Middle frontal gyrus (tissue), 1 donor: ENCODE measurements around the gene NLRP9.

Source experiments
- DNase-seq: peaks from one replicate; pipeline ENCODE4 v3.0.0-alpha.2; 2015; ENCODE audit warnings: low spot score; ENCODE audit errors: extremely low spot score

NLRP9 gene

DNA sequence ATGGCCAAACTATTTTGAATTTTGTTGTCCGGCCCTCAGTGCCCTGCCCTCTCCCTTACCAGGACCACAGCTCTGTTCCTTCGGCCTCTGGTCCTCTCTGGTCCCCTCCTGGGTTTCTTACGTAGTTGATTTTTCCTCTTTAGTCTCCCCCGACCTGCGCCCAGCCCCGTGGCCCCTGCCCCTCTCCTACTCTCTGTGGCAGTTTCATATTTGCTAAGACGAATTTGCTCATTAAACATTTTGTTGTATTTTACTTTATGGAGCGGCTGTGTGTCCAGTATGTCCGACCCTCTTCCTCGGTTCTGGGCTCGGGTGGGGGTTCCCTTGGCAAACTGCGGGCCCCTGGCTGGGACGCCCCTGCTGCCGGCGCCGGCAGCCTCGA is 63.8 kb downstream of the NLRP9 start:
- no peak for DNase-seq

DNA sequence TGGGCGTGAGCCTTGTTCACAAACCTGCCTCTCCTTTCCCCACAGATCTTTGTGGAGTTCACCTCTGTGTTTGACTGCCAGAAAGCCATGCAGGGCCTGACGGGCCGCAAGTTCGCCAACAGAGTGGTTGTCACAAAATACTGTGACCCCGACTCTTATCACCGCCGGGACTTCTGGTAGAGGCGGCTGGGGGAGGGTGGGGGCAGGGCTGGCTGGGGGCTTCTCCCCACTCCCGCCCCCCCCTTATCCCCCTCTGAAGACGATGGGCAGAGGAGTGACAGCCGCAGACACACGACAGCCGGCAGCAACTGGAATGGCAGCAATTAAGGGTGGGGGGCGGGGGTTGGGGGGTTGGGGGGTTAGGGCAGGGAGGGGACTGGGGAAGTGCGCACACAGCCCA is 64.3 kb downstream of the NLRP9 start:
- DNase-seq = no peak

DNA sequence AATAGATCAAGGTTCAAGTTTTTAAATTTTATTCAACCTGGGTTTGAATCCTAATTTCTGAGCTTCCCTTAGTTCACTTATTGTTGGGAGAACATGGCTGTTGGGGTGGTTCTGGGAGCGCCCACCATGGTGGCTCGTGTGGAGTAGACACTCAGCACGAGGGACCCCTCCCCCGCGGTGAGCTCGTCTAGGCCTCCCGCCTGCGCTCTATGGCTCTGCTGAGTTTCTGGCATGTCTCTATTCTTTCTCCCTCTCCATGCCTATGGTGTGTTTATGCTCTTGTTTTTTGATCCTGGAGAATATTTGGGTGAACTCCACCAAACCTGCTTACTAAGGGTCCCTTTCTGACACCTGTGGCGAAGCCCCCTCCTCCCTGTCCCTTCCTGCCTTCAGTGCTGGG is 64.7 kb downstream of the NLRP9 start:
- no peak for DNase-seq

DNA sequence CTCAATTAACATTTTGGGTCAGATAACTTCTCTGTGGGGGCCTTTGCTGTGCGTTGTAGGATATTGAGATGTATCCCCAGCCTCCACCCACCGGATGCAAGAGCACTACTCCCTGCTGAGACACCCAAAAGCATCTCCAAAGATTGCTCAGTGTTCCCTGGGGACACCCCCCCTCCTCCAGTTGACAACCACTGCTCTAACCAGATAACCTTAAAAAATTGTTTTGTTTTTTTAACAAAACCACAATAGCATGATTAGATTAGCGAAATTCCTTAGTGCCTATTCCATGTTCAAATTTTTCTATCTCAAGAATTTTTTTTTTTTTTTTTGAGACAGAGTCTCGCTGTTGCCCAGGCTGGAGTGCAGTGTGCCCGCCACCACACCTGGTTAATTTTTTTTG is 65.8 kb downstream of the NLRP9 start:
- DNase-seq = no peak

DNA sequence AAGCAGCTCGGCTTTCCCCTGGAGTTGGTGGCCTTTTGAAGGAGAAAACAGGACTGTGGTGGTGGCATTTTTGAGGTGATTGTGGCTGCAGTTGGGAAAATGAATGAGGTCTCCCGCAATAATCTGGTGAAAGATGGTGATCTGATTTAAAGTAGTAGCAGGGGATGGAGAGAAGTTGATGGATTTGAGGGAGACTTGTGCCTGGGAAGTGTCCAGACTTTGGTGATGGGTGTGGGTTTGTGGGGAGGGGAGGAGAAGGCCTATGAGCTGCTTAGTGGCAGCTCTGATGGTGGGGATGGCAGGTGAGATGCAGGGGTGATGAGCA is 67.2 kb downstream of the NLRP9 start:
- DNase-seq = no peak

DNA sequence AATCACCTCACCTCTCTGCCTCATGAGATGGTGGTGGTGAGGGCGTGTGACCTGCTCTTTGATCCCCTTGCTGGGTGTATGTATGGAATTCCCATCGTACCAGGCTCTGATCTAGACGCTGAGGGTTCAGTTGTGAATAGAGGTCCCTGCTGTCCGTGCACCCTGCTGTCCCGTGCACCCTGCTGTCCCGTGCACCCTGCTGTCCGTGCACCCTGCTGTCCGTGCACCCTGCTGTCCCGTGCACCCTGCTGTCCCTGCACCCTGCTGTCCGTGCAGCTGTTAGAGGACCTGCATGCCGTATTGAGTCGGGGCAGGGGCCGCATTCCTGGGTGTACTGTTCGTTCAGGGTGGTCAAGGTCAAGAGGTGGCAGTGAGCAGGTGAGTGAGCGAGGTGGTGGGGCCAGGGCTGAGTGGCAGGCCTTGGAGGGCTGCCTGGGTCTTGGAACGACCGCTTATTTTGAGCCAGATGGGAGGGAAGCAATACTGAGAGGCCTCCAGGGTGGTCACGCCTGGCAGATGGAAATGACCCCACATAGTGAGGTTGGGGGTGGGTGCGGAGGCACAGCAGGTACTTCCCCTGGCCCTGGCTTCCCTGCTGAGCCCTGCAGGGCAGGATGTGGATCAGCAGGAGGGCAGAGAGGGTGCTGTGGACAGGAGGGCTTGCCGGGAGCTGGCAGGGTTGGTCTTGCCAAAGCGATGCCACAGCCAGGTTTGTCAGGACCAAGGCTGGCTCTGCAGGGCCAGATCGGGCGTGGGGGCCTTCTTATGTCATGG is 67.7 kb downstream of the NLRP9 start:
- DNase-seq = no peak

DNA sequence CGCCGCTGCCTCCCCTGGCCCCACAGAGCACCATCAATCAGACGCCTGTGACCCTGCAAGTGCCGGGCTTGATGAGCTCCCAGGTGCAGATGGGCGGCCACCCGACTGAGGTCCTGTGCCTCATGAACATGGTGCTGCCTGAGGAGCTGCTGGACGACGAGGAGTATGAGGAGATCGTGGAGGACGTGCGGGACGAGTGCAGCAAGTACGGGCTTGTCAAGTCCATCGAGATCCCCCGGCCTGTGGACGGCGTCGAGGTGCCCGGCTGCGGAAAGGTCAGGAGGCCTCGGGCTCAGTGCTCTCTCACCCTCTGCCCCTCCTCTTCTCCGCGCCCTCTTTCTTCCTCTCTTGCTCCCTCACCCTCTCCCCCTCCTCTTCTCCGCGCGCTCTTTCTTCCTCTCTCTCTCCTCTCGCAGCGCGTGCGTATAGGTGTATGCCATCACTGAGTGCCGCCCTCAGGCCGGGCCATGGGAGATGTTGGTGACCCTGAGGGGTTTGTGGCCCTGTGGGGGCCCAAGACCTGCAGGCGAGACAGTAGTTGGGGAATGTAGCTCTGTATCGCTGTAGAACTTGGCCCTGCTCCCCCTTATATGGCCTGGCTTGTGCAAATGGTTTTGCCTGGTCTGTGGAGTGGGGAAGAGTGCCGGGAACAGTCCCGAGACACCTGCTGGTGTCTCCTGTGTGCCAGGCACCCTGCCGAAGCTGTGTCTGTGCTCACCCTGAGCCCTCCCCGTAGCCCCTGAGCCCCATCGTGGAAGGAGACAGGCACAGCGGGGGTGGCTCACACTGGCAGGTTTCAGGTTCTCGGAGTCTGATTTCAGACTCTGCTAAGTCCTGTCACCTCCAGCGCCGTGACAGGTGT is 68.6 kb downstream of the NLRP9 start:
- DNase-seq = no peak

DNA sequence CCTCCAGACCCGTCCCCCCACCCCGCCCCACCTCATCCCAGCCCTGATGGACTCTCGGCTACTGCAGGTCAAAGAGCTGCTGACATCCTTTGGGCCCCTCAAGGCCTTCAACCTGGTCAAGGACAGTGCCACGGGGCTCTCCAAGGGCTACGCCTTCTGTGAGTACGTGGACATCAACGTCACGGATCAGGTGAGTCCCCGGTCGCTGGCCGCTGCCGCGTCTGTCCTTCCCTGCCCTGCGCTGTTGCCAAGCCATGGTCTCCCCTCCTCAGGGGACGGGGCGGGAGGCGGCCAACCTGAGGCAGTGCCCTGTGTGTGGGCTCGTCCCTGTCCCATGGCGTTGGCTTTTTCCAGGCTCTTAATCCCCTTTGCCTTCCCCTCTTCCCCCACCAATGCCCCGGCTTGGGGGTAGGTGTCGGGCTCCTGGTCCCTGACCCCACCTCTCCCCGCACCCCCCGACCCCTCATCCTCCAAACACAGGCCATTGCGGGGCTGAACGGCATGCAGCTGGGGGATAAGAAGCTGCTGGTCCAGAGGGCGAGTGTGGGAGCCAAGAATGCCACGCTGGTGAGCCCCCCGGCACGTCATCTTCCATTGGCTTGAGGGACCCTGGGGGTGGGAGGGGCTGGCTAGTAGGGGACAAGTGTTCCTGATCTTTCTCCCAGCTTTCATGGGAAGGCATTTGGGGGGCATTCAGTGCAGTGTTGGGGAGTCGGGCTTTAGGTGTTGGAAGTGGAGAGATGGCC is 69.4 kb downstream of the NLRP9 start:
- DNase-seq = no peak

DNA sequence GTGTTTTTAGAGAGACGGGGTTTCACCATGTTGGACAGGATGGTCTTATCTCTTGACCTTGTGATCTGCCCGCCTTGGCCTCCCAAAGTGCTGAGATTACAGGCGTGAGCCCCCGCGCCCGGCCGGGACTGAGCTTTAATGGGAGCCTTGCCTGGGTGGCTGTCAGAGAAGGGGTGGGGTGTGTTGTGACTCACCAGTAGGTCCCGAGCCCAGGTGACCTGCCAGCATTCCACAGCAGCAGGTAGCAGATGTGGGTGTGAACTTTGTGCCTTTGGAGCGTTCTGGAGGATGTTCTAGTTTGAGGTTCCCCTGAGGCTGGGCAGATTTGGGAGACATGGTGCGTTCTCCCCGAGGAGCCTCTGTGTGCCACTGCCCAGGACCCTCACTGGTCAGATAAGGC is 70.2 kb downstream of the NLRP9 start:
- no peak for DNase-seq

DNA sequence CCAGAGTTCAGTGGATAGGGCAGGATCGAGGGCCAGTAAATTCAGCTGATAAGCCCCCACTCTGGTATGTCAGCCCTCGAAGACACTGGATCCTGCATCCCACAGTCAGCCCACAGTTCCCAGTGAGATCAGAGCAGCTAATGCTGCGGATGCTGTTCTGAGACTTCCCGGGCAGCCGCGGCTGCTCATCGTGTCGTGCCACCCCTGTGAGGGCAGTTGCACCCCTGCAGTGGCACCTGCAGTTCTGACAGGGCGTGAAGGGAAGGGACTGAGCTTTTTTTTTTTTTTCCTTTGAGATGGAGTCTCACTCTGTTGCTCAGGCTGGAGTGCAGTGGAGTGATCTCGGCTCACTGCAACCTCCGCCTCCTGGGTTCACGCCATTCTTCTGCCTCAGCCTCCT is 70.7 kb downstream of the NLRP9 start:
- no peak for DNase-seq

DNA sequence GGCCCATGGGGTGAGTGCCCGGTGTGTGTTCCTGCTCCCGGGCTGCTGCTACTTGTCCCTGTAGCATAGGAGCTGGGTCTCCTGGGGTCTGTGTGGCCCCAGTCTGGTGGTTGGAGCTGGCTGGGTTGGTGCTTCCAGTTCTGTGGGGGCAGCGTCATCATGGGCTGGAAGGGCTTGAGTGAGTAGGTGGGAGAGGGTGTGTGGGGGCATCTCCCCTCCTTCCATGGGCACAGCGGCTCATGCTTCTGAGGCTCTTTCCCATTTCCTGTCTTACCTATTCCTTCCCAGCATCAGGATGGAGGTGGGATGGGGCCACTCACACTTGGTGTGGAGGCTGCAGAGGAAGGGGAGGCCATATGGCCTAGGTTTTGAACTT is 71.2 kb downstream of the NLRP9 start:
- no peak for DNase-seq

DNA sequence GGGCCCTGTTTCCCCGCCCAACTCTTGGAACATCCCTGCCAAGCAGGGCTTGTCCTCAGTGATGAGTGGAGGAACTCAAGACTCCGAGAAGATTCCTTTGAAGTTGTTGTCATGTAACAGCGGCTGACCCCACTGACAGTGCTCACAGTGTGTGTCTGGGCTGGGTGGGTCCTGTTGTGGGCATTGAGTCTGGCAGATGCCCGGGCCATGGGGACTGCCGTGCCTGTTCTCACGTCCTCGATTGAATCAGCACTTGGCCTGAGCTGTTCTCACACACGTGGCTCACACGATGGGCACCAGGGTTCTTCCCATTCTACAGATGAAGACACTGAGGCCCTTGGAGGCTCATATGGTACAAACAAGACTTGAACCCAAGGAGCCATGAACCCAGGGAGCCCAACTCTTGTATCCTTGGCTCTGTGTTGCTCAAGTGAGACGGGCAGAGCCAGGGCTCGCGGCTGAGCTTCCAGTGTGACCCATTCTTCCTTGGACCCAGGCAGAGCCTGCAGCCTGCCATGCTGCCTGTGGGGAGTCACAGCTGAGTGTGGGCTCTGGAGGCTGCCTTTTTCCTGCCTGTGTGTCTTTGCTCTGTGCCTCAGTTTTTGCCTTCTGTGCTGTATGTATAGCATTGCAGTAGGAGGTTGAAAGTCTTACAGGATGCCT is 71.7 kb downstream of the NLRP9 start:
- DNase-seq = no peak

DNA sequence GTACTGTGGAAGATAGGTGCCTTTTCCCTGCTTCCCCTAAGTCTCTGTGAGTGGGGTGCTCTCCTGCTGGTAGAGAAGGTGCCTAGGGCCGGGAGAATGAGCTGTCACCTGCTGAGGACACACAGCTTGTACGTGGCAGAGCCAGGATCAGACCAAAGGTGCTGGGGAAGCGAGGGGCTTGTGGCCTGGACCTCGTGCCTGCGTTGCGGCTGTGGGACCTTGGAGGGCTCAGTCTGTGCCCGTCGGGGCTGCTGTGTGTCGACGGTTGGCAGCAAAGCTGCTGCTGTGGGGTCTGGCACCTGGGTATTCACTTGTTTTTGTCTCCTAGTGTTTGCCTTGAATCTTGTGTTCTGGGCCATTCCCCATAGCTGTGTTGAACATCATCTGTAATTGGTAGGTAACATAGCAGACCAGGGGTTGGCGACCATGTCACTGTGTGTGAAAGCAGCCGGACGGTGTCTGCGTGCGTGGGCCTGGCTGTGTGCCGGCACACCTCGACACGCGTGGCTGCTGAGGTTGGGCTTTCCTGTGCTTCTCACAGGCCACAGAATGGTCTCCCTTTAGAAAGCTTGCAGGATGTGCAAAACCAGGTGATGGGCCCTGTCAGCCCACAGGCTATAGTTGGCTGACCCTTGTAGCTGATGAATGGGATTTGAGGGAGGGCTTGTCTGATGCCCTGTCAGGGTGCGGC is 74.2 kb downstream of the NLRP9 start:
- no peak for DNase-seq

DNA sequence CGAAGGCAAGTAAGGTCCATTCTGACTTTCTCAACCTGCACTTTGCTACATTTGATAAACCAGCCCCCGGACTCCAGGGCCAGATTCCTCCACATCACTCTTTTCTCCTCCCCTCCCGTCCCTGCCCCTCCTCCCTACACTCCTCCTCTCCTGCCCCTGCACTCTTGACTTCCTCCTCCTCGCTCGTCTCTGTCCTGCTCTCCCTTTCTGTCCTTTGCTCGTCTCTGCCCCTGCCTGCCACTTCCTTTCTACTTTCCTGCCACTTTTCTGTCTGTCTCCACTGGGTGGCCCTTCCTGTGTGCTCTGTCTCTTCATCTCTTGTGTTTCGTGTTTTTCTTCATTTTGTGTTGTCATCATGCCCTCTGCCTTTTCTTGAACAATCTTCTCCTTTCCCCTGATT is 76.4 kb downstream of the NLRP9 start:
- no peak for DNase-seq

DNA sequence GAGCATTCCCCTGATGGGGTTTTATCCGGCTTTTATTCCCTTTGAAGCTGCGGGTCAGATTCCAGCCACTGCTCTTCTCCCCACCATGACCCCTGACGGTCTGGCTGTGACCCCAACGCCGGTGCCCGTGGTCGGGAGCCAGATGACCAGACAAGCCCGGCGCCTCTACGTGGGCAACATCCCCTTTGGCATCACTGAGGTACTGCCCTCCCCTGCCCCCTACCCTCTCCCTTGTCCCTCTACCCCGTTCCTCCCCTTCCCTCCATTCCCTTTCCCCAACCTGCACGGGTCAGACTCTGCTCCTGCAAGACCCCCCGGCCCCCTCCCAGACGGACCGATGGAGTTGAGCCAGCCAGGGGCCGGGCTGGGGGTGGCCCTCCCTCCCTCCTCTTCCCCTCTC is 77.2 kb downstream of the NLRP9 start:
- DNase-seq = no peak

DNA sequence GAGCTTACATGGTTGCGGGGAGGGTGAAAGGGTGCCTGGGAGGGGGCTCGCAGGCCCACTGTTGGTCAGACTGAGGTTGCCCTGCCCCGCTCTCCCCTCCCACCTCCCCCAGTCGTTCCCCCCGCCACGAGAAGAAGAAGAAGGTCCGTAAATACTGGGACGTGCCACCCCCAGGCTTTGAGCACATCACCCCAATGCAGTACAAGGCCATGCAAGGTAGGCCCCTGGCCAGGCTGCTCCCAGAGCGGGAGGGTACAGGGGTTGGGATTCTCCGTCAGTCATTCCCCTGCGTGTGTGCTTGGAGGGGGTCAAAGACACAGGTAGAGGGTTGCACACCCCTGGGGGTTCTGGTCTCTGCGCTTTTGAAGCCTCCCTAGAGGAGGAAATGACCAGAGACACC is 77.8 kb downstream of the NLRP9 start:
- DNase-seq = no peak

DNA sequence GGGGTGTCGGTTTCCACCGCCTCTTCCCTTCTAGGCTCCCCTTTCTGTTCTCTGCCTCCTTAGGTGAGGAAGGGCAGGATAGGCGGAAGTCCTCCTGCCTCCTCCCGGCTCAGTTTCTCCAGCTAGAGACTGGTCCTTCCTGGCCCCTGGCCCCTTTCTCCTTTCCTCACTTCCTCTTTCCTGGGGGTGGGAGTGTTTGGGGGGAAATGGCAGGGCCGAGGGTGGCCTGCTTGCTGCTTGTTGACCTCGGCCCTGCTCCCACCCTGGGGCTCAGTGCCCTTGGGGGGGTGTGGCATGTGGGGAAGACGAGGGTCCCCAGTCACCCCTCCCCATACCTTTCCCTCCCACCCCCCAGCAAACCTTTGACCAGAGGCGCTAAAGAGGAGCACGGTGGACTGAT is 78.4 kb downstream of the NLRP9 start:
- DNase-seq = no peak

DNA sequence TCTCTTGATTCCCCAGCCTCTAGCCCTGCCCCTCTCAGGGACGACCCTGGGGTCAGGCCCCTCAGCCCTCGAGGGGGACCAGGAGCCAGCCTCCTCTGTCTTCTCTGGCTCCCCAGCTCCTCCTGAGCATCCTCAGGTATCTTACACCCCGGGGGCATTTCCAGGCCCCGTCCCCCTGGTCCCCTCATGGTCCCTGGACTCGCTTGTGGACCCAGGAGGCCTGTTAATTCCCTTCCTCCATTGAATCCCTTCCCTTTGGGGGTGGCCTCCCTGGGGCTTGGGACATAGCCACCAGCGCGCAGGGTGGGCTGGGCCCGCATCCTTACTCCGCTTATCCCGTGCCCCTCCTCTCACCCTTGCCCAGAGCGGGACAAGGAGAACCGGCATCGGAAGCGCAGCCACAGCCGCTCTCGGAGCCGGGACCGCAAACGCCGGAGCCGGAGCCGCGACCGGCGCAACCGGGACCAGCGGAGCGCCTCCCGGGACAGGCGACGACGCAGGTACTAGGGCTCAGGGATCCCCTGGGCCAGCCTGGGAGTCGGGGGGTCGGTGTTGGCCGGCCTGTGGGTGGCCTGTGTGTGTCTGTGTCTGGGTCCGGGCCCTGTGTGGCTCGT is 79.2 kb downstream of the NLRP9 start:
- no peak for DNase-seq
